ENCODE results near the gene HK3. TPM values are rescaled to one million over a fixed set of nuclear protein-coding genes. Genes with fewer than 3 reads are reported as not detected.
A peak's percentile ranks its signal among the peaks of the same experiment; 100 is the strongest.

Gene HK3, protein sequence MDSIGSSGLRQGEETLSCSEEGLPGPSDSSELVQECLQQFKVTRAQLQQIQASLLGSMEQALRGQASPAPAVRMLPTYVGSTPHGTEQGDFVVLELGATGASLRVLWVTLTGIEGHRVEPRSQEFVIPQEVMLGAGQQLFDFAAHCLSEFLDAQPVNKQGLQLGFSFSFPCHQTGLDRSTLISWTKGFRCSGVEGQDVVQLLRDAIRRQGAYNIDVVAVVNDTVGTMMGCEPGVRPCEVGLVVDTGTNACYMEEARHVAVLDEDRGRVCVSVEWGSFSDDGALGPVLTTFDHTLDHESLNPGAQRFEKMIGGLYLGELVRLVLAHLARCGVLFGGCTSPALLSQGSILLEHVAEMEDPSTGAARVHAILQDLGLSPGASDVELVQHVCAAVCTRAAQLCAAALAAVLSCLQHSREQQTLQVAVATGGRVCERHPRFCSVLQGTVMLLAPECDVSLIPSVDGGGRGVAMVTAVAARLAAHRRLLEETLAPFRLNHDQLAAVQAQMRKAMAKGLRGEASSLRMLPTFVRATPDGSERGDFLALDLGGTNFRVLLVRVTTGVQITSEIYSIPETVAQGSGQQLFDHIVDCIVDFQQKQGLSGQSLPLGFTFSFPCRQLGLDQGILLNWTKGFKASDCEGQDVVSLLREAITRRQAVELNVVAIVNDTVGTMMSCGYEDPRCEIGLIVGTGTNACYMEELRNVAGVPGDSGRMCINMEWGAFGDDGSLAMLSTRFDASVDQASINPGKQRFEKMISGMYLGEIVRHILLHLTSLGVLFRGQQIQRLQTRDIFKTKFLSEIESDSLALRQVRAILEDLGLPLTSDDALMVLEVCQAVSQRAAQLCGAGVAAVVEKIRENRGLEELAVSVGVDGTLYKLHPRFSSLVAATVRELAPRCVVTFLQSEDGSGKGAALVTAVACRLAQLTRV
- total RNA-seq (ENCODE audit: low replicate concordance) = 0.77 TPM in 1 of 2 replicates, not detected in the other
- long read RNA-seq = 0 reads

- peaks cover 9% of the 10 kb centered on the region for H3K4me1 Mint-ChIP-seq (ENCODE audit: unreplicated experiment)
- no peak for DNase-seq (ENCODE audit: extremely low spot score, unreplicated experiment)
- H3K9me3 Mint-ChIP-seq = no peaks in the 10 kb centered on the region
- peaks cover 9% of the 10 kb centered on the region for H3K36me3 Mint-ChIP-seq
- no peak within 1 kb of the TSS for H3K27ac Mint-ChIP-seq
- H3K27me3 Mint-ChIP-seq = peaks cover 10% of the 10 kb centered on the region
- no peak within 1 kb of the TSS for H3K4me3 Mint-ChIP-seq
- TF ChIP-seq, protein P1, sequence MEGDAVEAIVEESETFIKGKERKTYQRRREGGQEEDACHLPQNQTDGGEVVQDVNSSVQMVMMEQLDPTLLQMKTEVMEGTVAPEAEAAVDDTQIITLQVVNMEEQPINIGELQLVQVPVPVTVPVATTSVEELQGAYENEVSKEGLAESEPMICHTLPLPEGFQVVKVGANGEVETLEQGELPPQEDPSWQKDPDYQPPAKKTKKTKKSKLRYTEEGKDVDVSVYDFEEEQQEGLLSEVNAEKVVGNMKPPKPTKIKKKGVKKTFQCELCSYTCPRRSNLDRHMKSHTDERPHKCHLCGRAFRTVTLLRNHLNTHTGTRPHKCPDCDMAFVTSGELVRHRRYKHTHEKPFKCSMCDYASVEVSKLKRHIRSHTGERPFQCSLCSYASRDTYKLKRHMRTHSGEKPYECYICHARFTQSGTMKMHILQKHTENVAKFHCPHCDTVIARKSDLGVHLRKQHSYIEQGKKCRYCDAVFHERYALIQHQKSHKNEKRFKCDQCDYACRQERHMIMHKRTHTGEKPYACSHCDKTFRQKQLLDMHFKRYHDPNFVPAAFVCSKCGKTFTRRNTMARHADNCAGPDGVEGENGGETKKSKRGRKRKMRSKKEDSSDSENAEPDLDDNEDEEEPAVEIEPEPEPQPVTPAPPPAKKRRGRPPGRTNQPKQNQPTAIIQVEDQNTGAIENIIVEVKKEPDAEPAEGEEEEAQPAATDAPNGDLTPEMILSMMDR (conservative IDR thresholded peaks at IDR 0.05) = no peak
Measured at GRCh38 chr5:176899296-176899891, at the start of gene HK3. TSS of gene HK3 (minus strand) at chr5:176899346. CDS start at chr5:176896159, 3,187 bp downstream.

DNA sequence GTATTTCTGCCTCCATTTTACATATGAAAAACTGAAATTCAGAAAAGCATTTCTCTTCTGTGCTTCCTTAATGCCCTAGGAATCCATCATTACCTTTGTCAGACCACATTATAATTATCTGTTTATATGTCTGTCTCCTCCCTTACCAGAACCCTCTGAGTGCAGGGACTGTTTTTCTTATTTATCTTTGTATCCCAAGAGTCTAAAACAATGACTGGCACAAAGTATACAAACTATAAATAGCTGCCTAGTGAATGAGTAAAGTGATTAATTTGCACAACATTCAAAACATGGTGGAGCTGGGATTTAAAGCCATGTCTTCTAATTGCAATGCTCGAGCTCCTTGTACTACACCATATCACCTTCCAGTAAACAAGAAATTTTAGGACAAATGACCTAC lies 49.3 kb upstream of the HK3 start:
- TF ChIP-seq, protein P1 (conservative IDR thresholded peaks at IDR 0.05) = no peak
- Mint-ChIP-seq H3K4me1 (ENCODE audit: unreplicated experiment) (no peaks in the 10 kb centered on the region), H3K27ac (no peak overlapping the region), H3K27me3 (no peaks in the 10 kb centered on the region), H3K9me3 (no peaks in the 10 kb centered on the region), H3K36me3 (peaks cover 36% of the 10 kb centered on the region), H3K4me3 (no peak overlapping the region)
- no peak for DNase-seq (ENCODE audit: extremely low spot score, unreplicated experiment)

- H3K36me3 Mint-ChIP-seq = peaks cover 42% of the 10 kb centered on the region
- H3K4me1 Mint-ChIP-seq (ENCODE audit: unreplicated experiment) = no peaks in the 10 kb centered on the region
- peak overlapping the region; percentile 5 for H3K27ac Mint-ChIP-seq
- no peaks in the 10 kb centered on the region for H3K9me3 Mint-ChIP-seq
- DNase-seq (ENCODE audit: extremely low spot score, unreplicated experiment) = no peak
- no peaks in the 10 kb centered on the region for H3K27me3 Mint-ChIP-seq
- TF ChIP-seq, protein P1 (conservative IDR thresholded peaks at IDR 0.05) = no peak
- no peak overlapping the region for H3K4me3 Mint-ChIP-seq
Measured at GRCh38 chr5:176947847-176948246, 48.7 kb upstream of the HK3 start.

DNA sequence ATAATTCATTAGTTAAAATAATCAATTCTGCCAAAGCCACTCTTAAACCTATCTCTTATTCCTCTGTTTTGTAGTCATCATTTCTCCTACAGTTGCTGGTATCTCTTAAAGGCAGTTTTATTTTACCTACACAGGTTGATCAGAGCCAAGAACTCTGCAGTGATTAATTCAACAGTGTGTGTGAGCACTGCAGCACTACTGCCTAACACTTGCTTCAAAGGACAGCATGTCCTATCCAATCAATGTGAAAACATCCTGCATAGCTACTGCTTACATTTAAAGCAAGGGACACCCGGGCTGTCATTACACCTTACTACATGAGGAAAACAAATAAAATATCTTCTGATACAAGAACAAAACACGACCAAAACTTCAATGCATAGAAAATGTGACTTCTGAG lies 45.1 kb upstream of the HK3 start:
- Mint-ChIP-seq H3K4me1 (ENCODE audit: unreplicated experiment) (no peaks in the 10 kb centered on the region), H3K9me3 (no peaks in the 10 kb centered on the region), H3K4me3 (no peak overlapping the region), H3K27ac (no peak overlapping the region), H3K27me3 (no peaks in the 10 kb centered on the region), H3K36me3 (peaks cover 31% of the 10 kb centered on the region)
- DNase-seq (ENCODE audit: extremely low spot score, unreplicated experiment) = no peak
- TF ChIP-seq, protein P1 (conservative IDR thresholded peaks at IDR 0.05) = no peak

DNA sequence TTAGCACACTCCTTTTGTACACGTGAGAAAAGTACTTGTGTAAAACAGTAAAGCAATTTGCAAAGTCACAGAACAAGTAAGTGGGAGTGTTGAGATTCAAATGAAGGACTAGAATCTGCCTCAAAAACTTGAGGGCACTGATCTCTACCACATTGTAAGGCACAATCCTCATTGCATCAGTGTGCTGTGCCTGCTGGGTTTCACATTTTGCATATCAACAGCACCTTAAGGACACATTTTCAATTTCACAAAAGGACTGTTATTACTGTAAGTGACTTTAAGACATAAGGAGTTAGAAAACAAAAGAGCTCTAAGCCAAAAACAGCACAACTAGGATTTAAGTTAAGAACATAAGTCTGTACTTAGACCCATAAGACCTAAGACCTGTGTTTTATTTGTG lies 44.7 kb upstream of the HK3 start:
- H3K27me3 Mint-ChIP-seq = no peaks in the 10 kb centered on the region
- peaks cover 31% of the 10 kb centered on the region for H3K36me3 Mint-ChIP-seq
- H3K9me3 Mint-ChIP-seq = no peaks in the 10 kb centered on the region
- no peak overlapping the region for H3K4me3 Mint-ChIP-seq
- no peak for DNase-seq (ENCODE audit: extremely low spot score, unreplicated experiment)
- no peaks in the 10 kb centered on the region for H3K4me1 Mint-ChIP-seq (ENCODE audit: unreplicated experiment)
- TF ChIP-seq, protein P1 (conservative IDR thresholded peaks at IDR 0.05) = no peak
- no peak overlapping the region for H3K27ac Mint-ChIP-seq
